Activated naive CD4-positive, alpha-beta T cell treated with anti-CD3 and anti-CD28 coated beads, Interleukin-2, amount 50 U/mL, for 72 hours (primary cell): ENCODE measurements around the gene RRBP1. TPM values are rescaled to one million over a fixed set of nuclear protein-coding genes. Genes with fewer than 3 reads are reported as not detected.

Experiments used
- ATAC-seq, 2 donors: fragments of 150-1000 bp; cut with Tn5 transposase; 2 replicates each; pipeline ENCODE4 v1.10.0; 2021; ENCODE audit warnings: mild to moderate bottlenecking in 2 of 2, moderate library complexity in 2 of 2
- DNase-seq, 2 donors: peaks; one replicate each; pipeline ENCODE4 v3.0.0; 2021 to 2022; ENCODE audit warnings: low spot score in 2 of 2
- H3K27ac Mint-ChIP-seq, 2 donors: one replicate each; pipeline ENCODE4 v1.8.0; 2022; ENCODE audit warnings: mild to moderate bottlenecking in 2 of 2, mixed read lengths in 2 of 2
- H3K36me3 Mint-ChIP-seq, 2 donors: one replicate each; pipeline ENCODE4 v1.8.0; 2022; ENCODE audit warnings: mixed read lengths in 2 of 2
- H3K9me3 Mint-ChIP-seq, 2 donors: one replicate each; pipeline ENCODE4 v1.8.0; 2022; ENCODE audit warnings: mixed read lengths in 2 of 2
- total RNA-seq, 2 donors: library from RNA; stranded (reverse); gene quantifications; one replicate each; pipeline ENCODE4 v1.2.3, GENCODE V29; 2022

The RRBP1 gene
- total RNA-seq, 2 donors from 2014 or later = 23.4 to 38.1 TPM

- ATAC-seq (no peak), DNase-seq (no peak)
- no peaks in the 10 kb centered on the region for H3K9me3 Mint-ChIP-seq
- peaks cover 0 to 6% of the 10 kb centered on the region in 2 donors for H3K36me3 Mint-ChIP-seq
- H3K27ac Mint-ChIP-seq = no peak overlapping the region
Measured at GRCh38 chr20:17675519-17676377, 6.3 kb downstream of the RRBP1 start.

GRCh38 chr20:17674722-17675518, 7.1 kb downstream of the RRBP1 start:
- Mint-ChIP-seq H3K36me3 (peaks cover 0 to 6% of the 10 kb centered on the region in 2 donors), H3K9me3 (no peaks in the 10 kb centered on the region), H3K27ac (no peak overlapping the region)
- DNase-seq (no peak), ATAC-seq (no peak)

GRCh38 chr20:17673084-17673483, 9.0 kb downstream of the RRBP1 start:
- H3K9me3 Mint-ChIP-seq = no peaks in the 10 kb centered on the region
- DNase-seq = no peak
- H3K36me3 Mint-ChIP-seq = no peaks in the 10 kb centered on the region
- peak in 1 of 2 donors; percentile 68 for ATAC-seq
- H3K27ac Mint-ChIP-seq = peak overlapping the region in 1 of 2 donors; percentile 31

GRCh38 chr20:17671565-17671964, 10.5 kb downstream of the RRBP1 start:
- Mint-ChIP-seq H3K36me3 (no peaks in the 10 kb centered on the region), H3K9me3 (no peaks in the 10 kb centered on the region), H3K27ac (no peak overlapping the region)
- ATAC-seq = no peak
- no peak for DNase-seq

GRCh38 chr20:17671011-17671410, 11.0 kb downstream of the RRBP1 start:
- ATAC-seq (no peak), DNase-seq (no peak)
- H3K9me3 Mint-ChIP-seq = no peaks in the 10 kb centered on the region
- no peaks in the 10 kb centered on the region for H3K36me3 Mint-ChIP-seq
- H3K27ac Mint-ChIP-seq = no peak overlapping the region

- no peak overlapping the region for H3K27ac Mint-ChIP-seq
- DNase-seq (no peak), ATAC-seq (no peak)
- H3K36me3 Mint-ChIP-seq = no peaks in the 10 kb centered on the region
- H3K9me3 Mint-ChIP-seq = no peaks in the 10 kb centered on the region
Measured at GRCh38 chr20:17669306-17669931, 12.6 kb downstream of the RRBP1 start.

- ATAC-seq (no peak), DNase-seq (no peak)
- Mint-ChIP-seq H3K36me3 (no peaks in the 10 kb centered on the region), H3K27ac (no peak overlapping the region), H3K9me3 (no peaks in the 10 kb centered on the region)
Measured at GRCh38 chr20:17668432-17668831, 13.6 kb downstream of the RRBP1 start.

- no peaks in the 10 kb centered on the region for H3K36me3 Mint-ChIP-seq
- no peak for ATAC-seq
- no peaks in the 10 kb centered on the region for H3K9me3 Mint-ChIP-seq
- no peak overlapping the region for H3K27ac Mint-ChIP-seq
- no peak for DNase-seq
Measured at GRCh38 chr20:17667445-17667844, 14.6 kb downstream of the RRBP1 start.

GRCh38 chr20:17666481-17666880, 15.6 kb downstream of the RRBP1 start:
- no peak overlapping the region for H3K27ac Mint-ChIP-seq
- no peak for ATAC-seq
- DNase-seq = no peak
- H3K9me3 Mint-ChIP-seq = no peaks in the 10 kb centered on the region
- H3K36me3 Mint-ChIP-seq = no peaks in the 10 kb centered on the region

- ATAC-seq (no peak), DNase-seq (no peak)
- H3K27ac Mint-ChIP-seq = no peak overlapping the region
Measured at GRCh38 chr20:17665756-17666155, 16.3 kb downstream of the RRBP1 start.

GRCh38 chr20:17664025-17664633, 17.9 kb downstream of the RRBP1 start:
- DNase-seq (peak in 1 of 2 donors; percentile 21), ATAC-seq (peak; percentile 68 to 78)
- Mint-ChIP-seq H3K36me3 (peaks cover 6 to 15% of the 10 kb centered on the region in 2 donors), H3K9me3 (peaks cover 0 to 11% of the 10 kb centered on the region in 2 donors), H3K27ac (peak overlapping the region in 1 of 2 donors; percentile 60)

More at GRCh38 chr20:17665756-17666155, 16.3 kb downstream of the RRBP1 start:
- Mint-ChIP-seq H3K9me3 (no peaks in the 10 kb centered on the region), H3K36me3 (peaks cover 0 to 1% of the 10 kb centered on the region in 2 donors)

- peak overlapping the region in 1 of 2 donors; percentile 60 for H3K27ac Mint-ChIP-seq
Measured at GRCh38 chr20:17663486-17663885, 18.6 kb downstream of the RRBP1 start.

GRCh38 chr20:17663040-17663399, 19.0 kb downstream of the RRBP1 start:
- H3K36me3 Mint-ChIP-seq = peaks cover 6 to 25% of the 10 kb centered on the region in 2 donors
- H3K9me3 Mint-ChIP-seq = peaks cover 0 to 17% of the 10 kb centered on the region in 2 donors
- ATAC-seq = no peak

More at GRCh38 chr20:17663486-17663885, 18.6 kb downstream of the RRBP1 start:
- ATAC-seq (no peak), DNase-seq (no peak)
- H3K9me3 Mint-ChIP-seq = peaks cover 0 to 14% of the 10 kb centered on the region in 2 donors
- H3K36me3 Mint-ChIP-seq = peaks cover 6 to 20% of the 10 kb centered on the region in 2 donors

GRCh38 chr20:17662333-17663039, 19.6 kb downstream of the RRBP1 start:
- H3K27ac Mint-ChIP-seq = no peak overlapping the region
- peaks cover 6 to 30% of the 10 kb centered on the region in 2 donors for H3K36me3 Mint-ChIP-seq
- DNase-seq (peak in 1 of 2 donors; percentile 25), ATAC-seq (peak; percentile 50 to 59)
- H3K9me3 Mint-ChIP-seq = peaks cover 0 to 18% of the 10 kb centered on the region in 2 donors

More at GRCh38 chr20:17663040-17663399, 19.0 kb downstream of the RRBP1 start:
- DNase-seq = no peak
- no peak overlapping the region for H3K27ac Mint-ChIP-seq

GRCh38 chr20:17661121-17661744, 20.8 kb downstream of the RRBP1 start:
- ATAC-seq = no peak
- H3K36me3 Mint-ChIP-seq = peaks cover 6 to 32% of the 10 kb centered on the region in 2 donors
- peak overlapping the region; percentile 36 to 61 for H3K27ac Mint-ChIP-seq
- DNase-seq = no peak
- peaks cover 0 to 18% of the 10 kb centered on the region in 2 donors for H3K9me3 Mint-ChIP-seq
